Measurements from ENCODE around the gene EIF4A3. TPM values are rescaled to one million over a fixed set of nuclear protein-coding genes. Genes with fewer than 3 reads are reported as not detected.

EIF4A3 gene
- polyA plus RNA-seq, 1 donor (not counting 4 experiments of a cell fraction or from before 2014, with no cell fraction given) = 143 TPM

- no peaks in the 10 kb centered on the region for H3K36me3 ChIP-seq (ENCODE audit: control insufficient read depth in 2 of 2, extremely low read depth in 1 of 2, insufficient read depth in 2 of 2, low read length in 2 of 2)
- DNase-seq (ENCODE audit: low read depth, low spot score) (no peak), FAIRE-seq (no peak)
- no peaks in the 10 kb centered on the region for H3K79me2 ChIP-seq (ENCODE audit: control insufficient read depth, insufficient read depth, low read length)
- H3K4me2 ChIP-seq (ENCODE audit: control insufficient read depth, extremely low read depth, insufficient read depth, low read depth, low read length) = peak within 1 kb of the TSS; percentile 98
- peak within 1 kb of the TSS; percentile 78 to 85 (median 85) for H3K4me3 ChIP-seq (ENCODE audit: control insufficient read depth in 2 of 3, extremely low read depth in 1 of 3, insufficient read depth in 2 of 3, low read depth in 1 of 3, low read length in 3 of 3)
- H3K4me1 ChIP-seq (ENCODE audit: control insufficient read depth, extremely low read depth, insufficient read depth, low read length) = peaks cover 22% of the 10 kb centered on the region
- no peaks in the 10 kb centered on the region for H3K9me1 ChIP-seq (ENCODE audit: control insufficient read depth, extremely low read depth, insufficient read depth, low read length)
- H2AFZ ChIP-seq (ENCODE audit: control insufficient read depth, low read length) = peak within 1 kb of the TSS; percentile 90
- H3K27me3 ChIP-seq (ENCODE audit: control insufficient read depth, extremely low read depth, insufficient read depth, low read length) = peaks cover 12% of the 10 kb centered on the region
- H4K20me1 ChIP-seq (ENCODE audit: control insufficient read depth, extremely low read depth, insufficient read depth, low read length) = no peaks in the 10 kb centered on the region
- H3K9me3 ChIP-seq (ENCODE audit: control insufficient read depth, low read depth, low read length) = no peaks in the 10 kb centered on the region
- no peak for TF ChIP-seq EZH2 (IDR thresholded peaks at IDR 0.05; ENCODE audit: low read length)
- TF ChIP-seq CTCF (optimal IDR thresholded peaks at IDR 0.05 in 1 of 3, IDR thresholded peaks at IDR 0.05 in 1 of 3, conservative IDR thresholded peaks at IDR 0.05 in 1 of 3; ENCODE audit: extremely low read depth in 1 of 3, insufficient read depth in 2 of 3, low read length in 3 of 3) = peak; percentile 39 to 87 (median 73)
- H3K9ac ChIP-seq (ENCODE audit: control insufficient read depth, extremely low read depth, insufficient read depth, low read length) = peak within 1 kb of the TSS; percentile 81
- dilution Hi-C loops (cut with MboI; ENCODE audit: extremely low pct_ligation_motif_present, low sequenced_read_pairs) = no loop called here
- peak within 1 kb of the TSS; percentile 54 for H3K27ac ChIP-seq (ENCODE audit: control insufficient read depth, insufficient read depth, low read length)
Observed at GRCh38 chr17:80101011-80101945, 45.6 kb downstream of the EIF4A3 start, which contains the start of gene GAA. Gene GAA (plus strand): TSS chr17:80101581. CDS start chr17:80104587, 3,006 bp downstream.

- dilution Hi-C loops (cut with MboI; ENCODE audit: extremely low pct_ligation_motif_present, low sequenced_read_pairs) = no loop called here
- FAIRE-seq = no peak
- no peaks in the 10 kb centered on the region for H3K9me1 ChIP-seq (ENCODE audit: control insufficient read depth, extremely low read depth, insufficient read depth, low read length)
- H3K4me3 ChIP-seq (ENCODE audit: control insufficient read depth in 2 of 3, extremely low read depth in 1 of 3, insufficient read depth in 2 of 3, low read depth in 1 of 3, low read length in 3 of 3) = no peak overlapping the region
- no peak overlapping the region for H3K27ac ChIP-seq (ENCODE audit: control insufficient read depth, insufficient read depth, low read length)
- no peak overlapping the region for H3K9ac ChIP-seq (ENCODE audit: control insufficient read depth, extremely low read depth, insufficient read depth, low read length)
- peaks cover 18% of the 10 kb centered on the region for H3K4me1 ChIP-seq (ENCODE audit: control insufficient read depth, extremely low read depth, insufficient read depth, low read length)
- TF ChIP-seq CTCF (optimal IDR thresholded peaks at IDR 0.05 in 1 of 3, IDR thresholded peaks at IDR 0.05 in 1 of 3, conservative IDR thresholded peaks at IDR 0.05 in 1 of 3; ENCODE audit: extremely low read depth in 1 of 3, insufficient read depth in 2 of 3, low read length in 3 of 3) = no peak
- TF ChIP-seq EZH2 (IDR thresholded peaks at IDR 0.05; ENCODE audit: low read length) = no peak
- H3K27me3 ChIP-seq (ENCODE audit: control insufficient read depth, extremely low read depth, insufficient read depth, low read length) = peaks cover under 1% of the 10 kb centered on the region
- H3K79me2 ChIP-seq (ENCODE audit: control insufficient read depth, insufficient read depth, low read length) = no peaks in the 10 kb centered on the region
- no peaks in the 10 kb centered on the region for H3K36me3 ChIP-seq (ENCODE audit: control insufficient read depth in 2 of 2, extremely low read depth in 1 of 2, insufficient read depth in 2 of 2, low read length in 2 of 2)
- no peak overlapping the region for H3K4me2 ChIP-seq (ENCODE audit: control insufficient read depth, extremely low read depth, insufficient read depth, low read depth, low read length)
- H4K20me1 ChIP-seq (ENCODE audit: control insufficient read depth, extremely low read depth, insufficient read depth, low read length) = no peaks in the 10 kb centered on the region
- no peaks in the 10 kb centered on the region for H3K9me3 ChIP-seq (ENCODE audit: control insufficient read depth, low read depth, low read length)
- no peak overlapping the region for H2AFZ ChIP-seq (ENCODE audit: control insufficient read depth, low read length)
- no peak for DNase-seq (ENCODE audit: low read depth, low spot score)
Observed at GRCh38 chr17:80100035-80100323, 46.9 kb downstream of the EIF4A3 start.

Measured in keratinocyte (primary cell).